SK-N-MC (cell line): ENCODE measurements around the gene ABCD2.

Experiments used
- EZH2 ChIP-seq: fragments of 200-600 bp; sonication (generic); IDR thresholded peaks from one replicate; pipeline ENCODE4 v1.6.1; 2017; ENCODE audit warnings: antibody characterized with exemption
- FOXP2 ChIP-seq: optimal IDR thresholded peaks from 2 replicates; pipeline ENCODE3; 2011; ENCODE audit warnings: mild to moderate bottlenecking, moderate library complexity; ENCODE audit not compliant: insufficient read depth; ENCODE audit errors: extremely low read length, control extremely low read depth
- POLR2AphosphoS5 ChIP-seq: IDR thresholded peaks from 2 replicates; pipeline ENCODE4 v1.6.1; 2012; ENCODE audit warnings: mild to moderate bottlenecking, low read depth, low read length, borderline replicate concordance

GRCh38 chr12:39586816-39587215, 32.8 kb downstream of the ABCD2 start:
- no peak for TF ChIP-seq EZH2
- TF ChIP-seq POLR2AphosphoS5, result no peak
- TF ChIP-seq FOXP2, result no peak
